ENCODE data around the gene CLDN2.
"Not testable (repeated sequence)": the region's sequence is repeated elsewhere in the genome, so short reads cannot be mapped to it uniquely, and the experiment has no call there.

CLDN2 gene, protein sequence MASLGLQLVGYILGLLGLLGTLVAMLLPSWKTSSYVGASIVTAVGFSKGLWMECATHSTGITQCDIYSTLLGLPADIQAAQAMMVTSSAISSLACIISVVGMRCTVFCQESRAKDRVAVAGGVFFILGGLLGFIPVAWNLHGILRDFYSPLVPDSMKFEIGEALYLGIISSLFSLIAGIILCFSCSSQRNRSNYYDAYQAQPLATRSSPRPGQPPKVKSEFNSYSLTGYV

DNA sequence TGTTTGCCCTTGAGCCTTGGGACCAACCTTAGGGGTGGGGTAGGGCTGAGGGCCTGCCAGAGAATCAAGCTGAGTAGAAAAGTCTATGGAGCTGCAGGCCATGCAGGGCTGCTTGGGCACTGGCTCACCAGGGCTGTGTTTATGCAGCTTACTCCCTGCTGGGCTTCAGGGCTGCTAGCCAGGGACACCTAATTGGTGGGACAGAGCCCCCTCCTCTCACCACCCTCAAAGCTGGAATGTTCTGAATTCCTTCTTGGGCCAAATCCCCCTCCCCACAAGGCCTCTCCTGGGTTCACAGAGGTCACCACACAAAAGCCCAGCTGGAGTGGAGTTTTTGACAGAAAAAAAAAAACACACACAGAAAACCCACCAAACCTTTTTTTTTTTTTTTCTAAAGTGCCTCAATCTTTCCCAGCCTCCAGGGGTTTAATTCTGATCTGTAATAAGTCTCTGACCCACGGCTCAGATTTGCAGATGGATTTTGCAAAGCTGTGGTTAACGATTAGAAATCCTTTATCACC is at the start of gene CLDN2:
Gene CLDN2 (plus strand): TSS at position 471 of the 521 bp plus-strand sequence. CDS start 7,827 bp downstream, outside the sequence.
- DNase-seq (ENCODE audit: low spot score): no peak
- TF ChIP-seq, protein P1, sequence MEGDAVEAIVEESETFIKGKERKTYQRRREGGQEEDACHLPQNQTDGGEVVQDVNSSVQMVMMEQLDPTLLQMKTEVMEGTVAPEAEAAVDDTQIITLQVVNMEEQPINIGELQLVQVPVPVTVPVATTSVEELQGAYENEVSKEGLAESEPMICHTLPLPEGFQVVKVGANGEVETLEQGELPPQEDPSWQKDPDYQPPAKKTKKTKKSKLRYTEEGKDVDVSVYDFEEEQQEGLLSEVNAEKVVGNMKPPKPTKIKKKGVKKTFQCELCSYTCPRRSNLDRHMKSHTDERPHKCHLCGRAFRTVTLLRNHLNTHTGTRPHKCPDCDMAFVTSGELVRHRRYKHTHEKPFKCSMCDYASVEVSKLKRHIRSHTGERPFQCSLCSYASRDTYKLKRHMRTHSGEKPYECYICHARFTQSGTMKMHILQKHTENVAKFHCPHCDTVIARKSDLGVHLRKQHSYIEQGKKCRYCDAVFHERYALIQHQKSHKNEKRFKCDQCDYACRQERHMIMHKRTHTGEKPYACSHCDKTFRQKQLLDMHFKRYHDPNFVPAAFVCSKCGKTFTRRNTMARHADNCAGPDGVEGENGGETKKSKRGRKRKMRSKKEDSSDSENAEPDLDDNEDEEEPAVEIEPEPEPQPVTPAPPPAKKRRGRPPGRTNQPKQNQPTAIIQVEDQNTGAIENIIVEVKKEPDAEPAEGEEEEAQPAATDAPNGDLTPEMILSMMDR (IDR thresholded peaks at IDR 0.05): no peak
- H3K27ac ChIP-seq: no peak within 1 kb of the TSS

DNA sequence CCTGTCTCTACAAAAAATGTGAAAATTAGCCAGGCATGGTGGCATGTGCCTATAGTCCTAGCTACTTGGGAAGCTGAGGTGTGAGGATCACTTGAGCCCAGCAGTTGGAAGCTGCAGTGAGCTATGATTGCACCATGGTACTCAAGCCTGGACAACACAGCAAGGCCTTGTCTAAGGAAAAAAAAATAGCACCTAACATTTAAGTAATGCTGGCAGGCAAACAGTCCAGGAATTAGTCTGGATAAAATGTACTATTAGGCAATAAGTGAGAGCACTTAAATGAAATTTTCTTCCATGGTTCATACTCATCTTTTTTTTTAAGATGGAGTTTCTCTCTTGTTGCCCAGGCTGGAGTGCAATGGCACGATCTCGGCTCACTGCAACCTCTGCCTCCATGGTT is 47.4 kb upstream of the CLDN2 start:
- not testable (repeated sequence) for DNase-seq (ENCODE audit: low spot score); H3K4me3 ChIP-seq; H3K27ac ChIP-seq

More for the DNA sequence above, at the start of gene CLDN2:
- no peak within 1 kb of the TSS for H3K4me3 ChIP-seq

GRCh38 chrX:106874075-106874474 is 46.1 kb upstream of the CLDN2 start:
- H3K4me3 ChIP-seq: no peak overlapping the region
- TF ChIP-seq, protein P1 (IDR thresholded peaks at IDR 0.05): peak; percentile 19
- H3K27ac ChIP-seq: no peak overlapping the region
- DNase-seq (ENCODE audit: low spot score): no peak

DNA sequence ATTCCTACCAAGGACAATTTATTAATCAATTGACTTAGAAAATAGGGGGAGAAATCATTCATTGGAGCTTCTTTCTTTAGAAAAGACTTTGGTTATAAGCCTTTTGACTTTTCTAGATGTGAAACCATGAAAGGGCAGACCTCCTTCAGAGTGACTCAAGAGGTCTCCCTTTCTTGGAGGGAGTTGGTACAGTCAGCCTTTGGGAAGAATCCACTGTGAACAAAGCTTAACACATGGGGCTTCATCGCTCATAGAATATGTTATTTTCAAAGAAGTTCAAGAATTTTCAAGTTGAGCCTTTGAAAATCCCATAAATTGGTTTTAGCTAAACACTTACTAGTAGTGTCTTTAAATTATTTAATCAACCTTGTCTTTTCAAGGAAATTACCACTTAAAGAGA is 45.1 kb upstream of the CLDN2 start:
- no peak overlapping the region for H3K4me3 ChIP-seq
- no peak for DNase-seq (ENCODE audit: low spot score)
- TF ChIP-seq, protein P1 (IDR thresholded peaks at IDR 0.05): no peak
- no peak overlapping the region for H3K27ac ChIP-seq

DNA sequence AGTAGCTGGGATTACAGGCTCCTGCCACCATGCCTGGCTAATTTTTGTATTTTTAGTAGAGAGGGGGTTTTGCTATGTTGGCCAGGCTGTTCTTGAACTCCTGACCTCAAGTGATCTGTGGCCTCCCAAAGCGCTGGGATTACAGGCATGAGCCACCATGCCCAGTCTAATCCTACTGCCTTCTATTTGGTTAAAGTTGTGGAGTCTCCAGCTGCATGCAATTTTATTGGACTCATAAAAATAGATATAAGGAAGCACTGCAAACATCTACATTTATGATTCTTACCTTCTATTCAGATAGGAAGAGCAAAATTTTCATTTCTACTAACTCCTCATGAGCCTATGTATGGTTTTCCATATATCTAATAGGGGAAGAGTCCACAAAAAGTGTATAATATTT is 30.7 kb upstream of the CLDN2 start:
- no peak for DNase-seq (ENCODE audit: low spot score)
- H3K4me3 ChIP-seq: no peak overlapping the region
- TF ChIP-seq, protein P1 (IDR thresholded peaks at IDR 0.05): no peak
- no peak overlapping the region for H3K27ac ChIP-seq

DNA sequence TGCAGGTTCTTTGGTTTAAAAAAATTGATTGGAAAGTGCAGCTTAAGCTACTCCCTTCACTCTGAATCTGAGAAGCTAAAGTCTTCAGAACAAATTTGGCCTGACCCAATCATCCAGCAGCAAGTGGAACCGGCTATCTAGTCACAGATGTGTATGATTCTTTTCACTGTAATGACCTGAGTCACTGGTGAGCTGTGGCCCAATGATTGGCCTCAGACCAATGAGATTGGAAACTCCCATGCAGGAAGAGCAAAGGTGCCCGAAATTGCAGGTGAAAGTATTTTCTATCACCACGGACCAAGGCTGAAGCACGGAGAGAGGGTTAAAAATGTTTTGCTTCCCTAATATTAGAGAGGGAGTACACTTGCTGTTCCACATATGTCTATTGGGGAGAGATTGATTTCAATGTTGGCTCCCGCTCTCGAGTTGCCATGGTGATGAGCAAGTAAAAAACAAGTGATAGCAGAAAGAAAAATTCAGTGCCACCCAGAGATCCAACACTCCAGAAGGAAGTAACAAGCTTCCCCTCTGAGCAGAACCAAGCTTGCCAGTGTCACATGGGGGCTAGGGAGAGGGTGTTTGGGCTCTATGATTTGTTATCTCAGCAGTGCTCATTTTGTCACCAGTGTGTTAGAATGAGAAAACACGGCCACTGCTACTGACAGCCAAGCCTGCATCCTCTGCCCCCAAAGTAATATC is 28.3 kb upstream of the CLDN2 start:
- TF ChIP-seq, protein P1 (IDR thresholded peaks at IDR 0.05): no peak
- Histone ChIP-seq H3K27ac (no peak overlapping the region), H3K4me3 (no peak overlapping the region)
- DNase-seq (ENCODE audit: low spot score): no peak

DNA sequence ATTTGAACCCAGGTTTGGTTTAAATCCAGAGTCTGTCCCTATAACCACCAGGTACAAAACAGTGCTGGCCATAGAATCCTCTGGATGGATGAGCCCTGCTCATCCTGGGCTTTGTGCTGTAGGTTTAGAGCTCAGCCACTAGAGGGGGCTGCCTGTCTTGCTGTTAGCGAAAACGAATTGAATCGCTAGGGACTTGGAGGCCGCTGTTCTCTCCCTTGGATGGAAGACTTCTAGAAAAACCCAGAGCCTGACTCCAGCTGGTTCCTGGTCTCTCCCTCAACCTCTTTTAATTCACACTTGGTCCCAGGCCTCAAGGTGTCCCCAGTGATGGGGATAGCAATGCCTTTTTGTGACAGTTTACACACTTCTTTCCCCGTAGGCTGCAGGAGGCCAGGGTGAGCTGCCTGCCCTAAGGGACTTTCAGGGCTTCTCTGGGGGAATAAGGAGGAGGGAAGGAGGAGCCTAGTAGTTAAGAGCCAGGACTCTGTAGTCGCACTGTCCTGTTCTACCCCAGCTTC is 25.8 kb upstream of the CLDN2 start:
- TF ChIP-seq, protein P1 (IDR thresholded peaks at IDR 0.05): peak; percentile 44
- Histone ChIP-seq H3K27ac (no peak overlapping the region), H3K4me3 (no peak overlapping the region)
- no peak for DNase-seq (ENCODE audit: low spot score)
